Caki2 (cell line): ENCODE data around the gene STK32B. TPM values are rescaled to one million over a fixed set of nuclear protein-coding genes. Genes with fewer than 3 reads are reported as not detected.

Source experiments
- DNase-seq: peaks from one replicate; pipeline ENCODE4 v3.0.0-alpha.2; 2015; ENCODE audit warnings: low read depth
- in situ Hi-C: cut with HindIII; loops from 2 replicates; pipeline ENCODE4 v1.10.0; 2016; ENCODE audit warnings: low sequenced_read_pairs, low pct_unique_long_range_greater_than_20kb, mixed read lengths
- total RNA-seq: library from RNA; depleted of rRNA; stranded (reverse); fragments of >200 nt; shearing (Covaris generic); gene quantifications from 2 replicates; pipeline ENCODE4 v1.2.3, GENCODE V29; 2014; ENCODE audit warnings: low replicate concordance

STK32B gene
- total RNA-seq, 1 experiment from 2014 or later: 5.3 TPM

DNA sequence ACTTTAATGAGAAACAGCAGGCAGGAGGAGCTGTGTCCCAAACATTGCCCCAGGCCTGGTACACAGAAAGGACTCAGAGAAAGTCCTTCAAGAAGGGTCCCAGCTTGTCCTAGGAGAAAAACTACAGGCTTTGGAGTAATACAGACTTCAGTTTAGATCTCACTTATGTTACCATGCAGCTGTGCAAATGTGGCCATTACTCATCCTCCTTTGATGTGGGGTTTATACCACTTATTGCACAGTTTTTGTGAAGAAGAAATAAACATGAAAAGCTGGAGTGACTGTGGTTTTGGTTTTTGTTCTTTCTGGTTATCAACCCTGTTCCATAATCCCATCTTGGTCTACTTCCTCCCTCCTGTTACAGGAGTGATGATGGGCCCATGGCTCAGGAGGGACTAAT is 23.9 kb upstream of the STK32B start:
- in situ Hi-C loops: no loop called here
- DNase-seq: no peak

GRCh38 chr4:5028480-5028879 is 22.8 kb upstream of the STK32B start:
- no peak for DNase-seq
- in situ Hi-C loops: no loop called here

- in situ Hi-C loops: no loop called here
- DNase-seq: no peak
Measured at GRCh38 chr4:5029447-5029846, 21.8 kb upstream of the STK32B start.

- in situ Hi-C loops: no loop called here
- no peak for DNase-seq
Measured at GRCh38 chr4:5030221-5030620, 21.1 kb upstream of the STK32B start.

DNA sequence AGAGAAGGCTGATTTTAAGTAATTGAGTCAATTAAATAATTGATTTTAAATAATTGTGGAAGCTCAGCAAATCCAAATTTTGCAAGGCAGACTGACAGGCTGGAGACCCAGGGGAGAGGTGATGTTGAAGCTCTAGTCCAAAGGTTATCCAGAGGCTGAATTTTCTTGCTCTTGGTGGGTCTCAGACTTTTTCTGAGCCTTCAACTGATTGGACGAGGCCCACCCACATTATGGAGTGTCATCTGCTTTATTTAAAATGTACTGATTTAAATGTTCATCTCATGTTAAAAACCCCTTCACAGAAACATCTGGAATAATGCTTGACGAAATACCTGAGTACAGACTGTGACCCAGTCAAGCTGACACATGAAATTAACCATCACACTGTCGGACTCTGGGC is 20.4 kb upstream of the STK32B start:
- in situ Hi-C loops: no loop called here
- DNase-seq: no peak

DNA sequence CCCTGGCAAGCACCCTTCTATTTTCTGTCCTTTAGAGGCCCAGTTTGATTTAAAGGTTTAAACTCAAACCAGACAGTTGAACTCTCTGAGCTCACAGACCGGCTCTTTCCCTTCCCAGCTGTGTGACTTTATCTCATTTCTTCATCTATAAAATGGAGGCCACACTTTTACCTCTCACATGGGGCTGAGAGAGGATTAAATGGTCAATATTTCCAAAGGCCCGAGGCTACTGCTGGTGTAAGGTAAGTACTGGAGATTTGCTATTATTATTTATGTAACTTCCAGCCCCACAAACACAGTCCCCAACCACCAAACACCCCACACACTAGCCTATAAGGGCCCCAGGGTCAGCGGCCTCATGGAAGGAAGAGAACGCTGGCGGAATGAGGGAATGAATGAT is 18.5 kb upstream of the STK32B start:
- DNase-seq: no peak
- in situ Hi-C loops: no loop called here

- in situ Hi-C loops: no loop called here
- no peak for DNase-seq
Measured at GRCh38 chr4:5033281-5033841, 17.9 kb upstream of the STK32B start.

DNA sequence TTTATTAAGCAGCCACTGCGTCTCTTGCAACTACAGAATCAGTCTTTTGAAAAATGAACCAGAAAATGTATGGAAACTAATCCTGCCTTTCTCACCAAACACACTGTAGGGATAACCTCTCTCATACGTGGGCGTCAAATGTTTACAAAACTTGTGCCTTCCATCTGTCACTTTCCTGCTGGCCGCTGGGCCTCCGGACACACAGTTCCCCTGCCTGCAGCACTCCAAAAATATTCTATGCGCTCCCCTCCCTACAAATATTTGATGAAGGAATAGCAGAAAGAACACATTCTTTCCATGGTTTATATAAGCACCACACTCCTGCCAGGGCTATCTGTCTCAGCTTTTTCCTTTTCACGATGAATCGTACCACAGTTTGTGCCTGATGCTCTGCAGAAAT is 17.1 kb upstream of the STK32B start:
- in situ Hi-C loops: no loop called here
- no peak for DNase-seq

DNA sequence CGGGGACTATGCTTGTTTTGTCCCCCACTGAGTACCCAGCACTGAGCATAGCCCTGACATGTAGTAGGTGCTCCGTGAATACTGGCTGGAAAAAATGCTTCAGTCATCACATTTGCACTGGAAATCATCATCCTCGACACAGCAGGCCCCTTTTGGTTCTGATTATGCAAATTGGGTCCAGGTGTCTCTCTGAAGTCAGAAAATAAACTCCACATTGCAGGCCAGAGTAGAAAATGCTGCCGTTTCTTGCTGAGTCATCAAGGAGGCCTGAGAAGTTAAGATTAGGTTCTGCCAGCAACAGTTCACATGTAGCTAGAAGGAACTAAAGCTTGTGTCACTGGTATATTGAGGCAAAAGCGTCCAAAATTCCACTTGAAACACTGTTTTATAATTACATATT is 15.0 kb upstream of the STK32B start:
- in situ Hi-C loops: no loop called here
- peak; percentile 26 for DNase-seq

GRCh38 chr4:5037553-5038551 is 13.4 kb upstream of the STK32B start:
- in situ Hi-C loops: no loop called here
- DNase-seq: peak; percentile 95

DNA sequence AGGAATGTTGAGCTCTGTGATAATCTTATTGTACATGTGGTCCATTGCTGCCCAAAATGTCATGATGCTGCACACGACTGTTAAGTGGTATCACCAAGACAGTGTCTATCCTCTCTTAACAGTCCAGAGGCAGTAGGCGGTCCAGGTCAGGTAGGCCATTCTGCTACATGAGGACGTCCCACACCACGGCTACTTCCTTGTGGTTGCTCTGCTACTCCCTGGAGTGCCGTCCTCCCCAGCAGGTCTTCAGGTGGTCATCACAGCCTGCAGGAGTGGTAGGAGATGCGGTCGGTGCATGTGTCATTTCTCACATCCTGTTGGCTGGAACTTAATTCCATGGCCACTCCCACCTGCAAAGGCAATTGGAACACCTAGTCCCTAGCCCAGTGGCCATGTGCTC is 11.5 kb upstream of the STK32B start:
- in situ Hi-C loops: no loop called here

GRCh38 chr4:5040856-5041620 is 10.2 kb upstream of the STK32B start:
- DNase-seq: no peak
- in situ Hi-C loops: no loop called here

More for the DNA sequence above, 11.5 kb upstream of the STK32B start:
- no peak for DNase-seq

- in situ Hi-C loops: no loop called here
Measured at GRCh38 chr4:5041699-5042098, 9.6 kb upstream of the STK32B start.

DNA sequence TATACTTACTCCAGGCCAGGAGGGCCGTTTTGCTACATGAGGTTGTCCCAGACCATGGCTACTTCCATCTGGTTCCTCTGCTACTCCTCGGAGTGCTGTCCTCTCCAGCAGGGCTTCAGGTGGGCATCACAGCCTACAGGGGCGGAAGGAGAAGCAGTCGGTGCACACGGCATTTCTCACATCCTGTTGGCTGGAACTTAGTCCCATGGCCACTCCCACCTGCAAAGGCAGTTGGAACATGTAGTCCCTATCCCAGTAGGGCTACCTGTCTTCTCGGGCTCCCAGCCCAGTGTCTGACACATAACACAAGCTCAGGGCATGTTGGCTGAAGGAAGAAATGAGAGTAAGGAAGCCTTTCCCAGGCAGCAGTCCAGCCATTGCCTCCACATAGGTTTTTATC is 7.7 kb upstream of the STK32B start:
- DNase-seq: no peak
- in situ Hi-C loops: no loop called here

More at GRCh38 chr4:5041699-5042098, 9.6 kb upstream of the STK32B start:
- DNase-seq: no peak

DNA sequence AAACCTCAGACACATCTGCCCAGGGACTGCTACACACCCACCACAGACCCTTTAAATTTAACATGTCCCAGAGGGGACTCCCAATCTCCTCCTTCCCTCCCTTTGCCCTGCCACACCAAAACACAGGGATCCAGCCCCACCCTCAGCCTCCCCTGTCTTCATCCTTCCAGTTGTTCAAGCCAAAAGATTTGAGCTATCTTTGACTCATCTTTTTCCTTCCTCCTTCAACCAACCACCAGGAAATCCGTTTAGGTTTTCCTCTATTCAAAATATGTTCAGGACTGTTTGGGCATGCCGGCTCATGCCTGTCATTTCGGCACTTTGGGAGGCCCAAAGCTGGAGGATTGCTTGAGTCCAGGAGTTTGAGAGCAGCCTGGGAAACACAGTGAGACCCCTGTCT is 6.9 kb upstream of the STK32B start:
- in situ Hi-C loops: no loop called here
- no peak for DNase-seq

DNA sequence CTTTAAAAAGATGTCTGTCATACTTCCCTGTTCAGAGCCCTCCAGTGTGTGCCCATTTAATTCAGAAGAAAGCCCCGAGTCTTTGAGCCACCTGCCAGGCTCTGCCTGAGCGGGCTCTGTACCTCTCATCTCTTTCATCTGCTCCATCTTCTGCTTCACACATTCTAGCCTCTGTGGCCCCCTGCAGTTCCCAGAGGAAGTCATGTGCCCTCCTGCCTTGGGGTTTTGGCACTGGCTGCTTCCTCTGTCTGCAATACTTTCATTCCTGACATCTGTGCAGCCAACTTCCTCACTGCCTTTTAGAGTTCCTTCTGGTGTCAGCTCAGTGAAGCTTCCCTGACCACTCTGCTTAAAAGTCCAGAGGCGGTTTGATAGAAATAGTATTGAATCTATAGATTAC is 6.2 kb upstream of the STK32B start:
- DNase-seq: no peak
- in situ Hi-C loops: no loop called here

DNA sequence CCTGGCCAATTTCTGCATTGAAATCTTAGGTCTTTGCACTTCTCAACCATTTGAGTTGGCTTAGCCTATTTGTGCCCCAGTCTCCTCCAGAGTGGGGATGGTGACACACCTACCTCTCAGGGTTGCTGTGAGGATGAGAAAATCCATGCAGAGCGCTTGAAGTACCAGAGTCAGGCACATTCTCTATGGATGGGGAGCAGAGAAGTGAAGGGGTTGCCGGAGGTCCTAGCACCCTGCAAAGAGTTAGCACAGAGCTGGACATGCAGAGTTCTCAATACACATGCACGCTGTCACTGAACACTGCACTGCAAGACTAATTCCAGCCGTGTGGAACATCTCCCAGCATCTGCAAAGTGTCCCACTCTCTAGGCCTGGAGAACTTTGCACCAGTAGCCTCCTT is 2.6 kb upstream of the STK32B start:
- no peak for DNase-seq
- in situ Hi-C loops: no loop called here

GRCh38 chr4:5050520-5051277 is 581 bp upstream of the STK32B start:
- in situ Hi-C loops: no loop called here
- peak; percentile 59 for DNase-seq
